Coronary artery (tissue), 2 donors: ENCODE results near the gene MTREX.

Experiments
- DNase-seq: peaks from one replicate; pipeline ENCODE4 v3.0.0-alpha.2; 2017; ENCODE audit warnings: low spot score
- H3K27ac ChIP-seq, 2 donors: fragments of 200-600 bp; sonication (generic); one replicate each; pipeline ENCODE4 v1.5.1; 2016 to 2019
- H3K4me3 ChIP-seq: fragments of 200-600 bp; sonication (generic); 2 replicates; pipeline ENCODE4 v1.5.1; 2016; ENCODE audit warnings: mild to moderate bottlenecking, moderate library complexity
- TF ChIP-seq, protein P1 (sequence below): fragments of 200-600 bp; sonication (generic); IDR thresholded peaks from one replicate; pipeline ENCODE4 v1.5.1; 2019; ENCODE audit warnings: antibody characterized with exemption

Gene MTREX

GRCh38 chr5:55356896-55357295, 49.1 kb downstream of the MTREX start:
- Histone ChIP-seq H3K4me3 (no peak overlapping the region), H3K27ac (no peak overlapping the region)
- TF ChIP-seq, protein P1, sequence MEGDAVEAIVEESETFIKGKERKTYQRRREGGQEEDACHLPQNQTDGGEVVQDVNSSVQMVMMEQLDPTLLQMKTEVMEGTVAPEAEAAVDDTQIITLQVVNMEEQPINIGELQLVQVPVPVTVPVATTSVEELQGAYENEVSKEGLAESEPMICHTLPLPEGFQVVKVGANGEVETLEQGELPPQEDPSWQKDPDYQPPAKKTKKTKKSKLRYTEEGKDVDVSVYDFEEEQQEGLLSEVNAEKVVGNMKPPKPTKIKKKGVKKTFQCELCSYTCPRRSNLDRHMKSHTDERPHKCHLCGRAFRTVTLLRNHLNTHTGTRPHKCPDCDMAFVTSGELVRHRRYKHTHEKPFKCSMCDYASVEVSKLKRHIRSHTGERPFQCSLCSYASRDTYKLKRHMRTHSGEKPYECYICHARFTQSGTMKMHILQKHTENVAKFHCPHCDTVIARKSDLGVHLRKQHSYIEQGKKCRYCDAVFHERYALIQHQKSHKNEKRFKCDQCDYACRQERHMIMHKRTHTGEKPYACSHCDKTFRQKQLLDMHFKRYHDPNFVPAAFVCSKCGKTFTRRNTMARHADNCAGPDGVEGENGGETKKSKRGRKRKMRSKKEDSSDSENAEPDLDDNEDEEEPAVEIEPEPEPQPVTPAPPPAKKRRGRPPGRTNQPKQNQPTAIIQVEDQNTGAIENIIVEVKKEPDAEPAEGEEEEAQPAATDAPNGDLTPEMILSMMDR, result no peak
- no peak for DNase-seq

- Histone ChIP-seq H3K4me3 (no peak overlapping the region), H3K27ac (no peak overlapping the region)
- DNase-seq, result no peak
- TF ChIP-seq, protein P1, result no peak
Observed at GRCh38 chr5:55360190-55360589, 52.4 kb downstream of the MTREX start.

GRCh38 chr5:55363856-55364255, 56.1 kb downstream of the MTREX start:
- TF ChIP-seq, protein P1, result no peak
- Histone ChIP-seq H3K27ac (no peak overlapping the region), H3K4me3 (no peak overlapping the region)
- no peak for DNase-seq

- H3K27ac ChIP-seq, result no peak overlapping the region
- no peak overlapping the region for H3K4me3 ChIP-seq
- TF ChIP-seq, protein P1, result no peak
Observed at GRCh38 chr5:55364537-55365055, 56.8 kb downstream of the MTREX start.

GRCh38 chr5:55370291-55370925, 62.6 kb downstream of the MTREX start:
- H3K27ac ChIP-seq, result no peak overlapping the region
- no peak for DNase-seq

More at GRCh38 chr5:55364537-55365055, 56.8 kb downstream of the MTREX start:
- no peak for DNase-seq

GRCh38 chr5:55371145-55371544, 63.4 kb downstream of the MTREX start:
- DNase-seq, result no peak
- TF ChIP-seq, protein P1, result no peak
- Histone ChIP-seq H3K4me3 (no peak overlapping the region), H3K27ac (no peak overlapping the region)

More at GRCh38 chr5:55370291-55370925, 62.6 kb downstream of the MTREX start:
- H3K4me3 ChIP-seq, result no peak overlapping the region
- TF ChIP-seq, protein P1, result no peak
